GM23338 (cell line): ENCODE data around the gene PLEKHG2. TPM values are rescaled to one million over a fixed set of nuclear protein-coding genes. Genes with fewer than 3 reads are reported as not detected.

ENCODE experiments used
- ATAC-seq: fragments of 200-7000 bp; cut with Tn5 transposase; 3 replicates; pipeline ENCODE4 v1.9.1; 2020
- DNase-seq: peaks from one replicate; pipeline ENCODE4 v3.0.0-alpha.2; 2015; ENCODE audit warnings: low spot score
- H2AFZ ChIP-seq: fragments of 200-600 bp; sonication (generic); 2 replicates; pipeline ENCODE4 v1.8.0; 2016; ENCODE audit warnings: antibody characterized with exemption, mild to moderate bottlenecking, moderate library complexity
- H3F3A ChIP-seq: fragments of 200-600 bp; sonication (generic); replicated peaks from 2 replicates; pipeline ENCODE4 v1.8.0; 2017; ENCODE audit warnings: antibody characterized with exemption, mixed run types, low read depth
- H3K27ac ChIP-seq: fragments of 200-600 bp; sonication (generic); 2 replicates; pipeline ENCODE4 v1.6.1; 2016; ENCODE audit warnings: low read depth
- H3K27me3 ChIP-seq: fragments of 200-600 bp; sonication (generic); 2 replicates; pipeline ENCODE4 v1.8.0; 2016; ENCODE audit warnings: mild to moderate bottlenecking, mixed run types, moderate library complexity; ENCODE audit not compliant: insufficient read depth
- H3K36me3 ChIP-seq: fragments of 200-600 bp; sonication (generic); 2 replicates; pipeline ENCODE4 v1.8.0; 2016; ENCODE audit warnings: mild to moderate bottlenecking; ENCODE audit not compliant: insufficient read depth
- H3K4me1 ChIP-seq: fragments of 200-600 bp; sonication (generic); 2 replicates; pipeline ENCODE4 v1.8.0; 2016; ENCODE audit warnings: mild to moderate bottlenecking, moderate library complexity; ENCODE audit not compliant: insufficient read depth
- H3K4me2 ChIP-seq: fragments of 200-600 bp; sonication (generic); 2 replicates; pipeline ENCODE4 v1.7.1; 2017; ENCODE audit warnings: mixed run types
- H3K4me3 ChIP-seq: fragments of 200-600 bp; sonication (generic); 2 replicates; pipeline ENCODE4 v1.6.1; 2016; ENCODE audit warnings: mixed run types
- H3K79me2 ChIP-seq: fragments of 200-600 bp; sonication (generic); replicated peaks from 2 replicates; pipeline ENCODE4 v1.8.0; 2017; ENCODE audit warnings: mild to moderate bottlenecking; ENCODE audit not compliant: insufficient read depth
- H3K9me2 ChIP-seq: fragments of 200-600 bp; sonication (generic); 2 replicates; pipeline ENCODE4 v1.8.0; 2017; ENCODE audit not compliant: insufficient read depth
- H4K20me1 ChIP-seq: fragments of 200-600 bp; sonication (generic); replicated peaks from 2 replicates; pipeline ENCODE4 v1.8.0; 2017; ENCODE audit warnings: mild to moderate bottlenecking; ENCODE audit not compliant: insufficient read depth
- H3K27ac Mint-ChIP-seq: 2 replicates; pipeline ENCODE4 v1.8.0; 2020; ENCODE audit warnings: inconsistent platforms, mild to moderate bottlenecking, moderate library complexity, mixed read lengths
- H3K27me3 Mint-ChIP-seq: 3 replicates; pipeline ENCODE4 v1.8.0; 2022; ENCODE audit warnings: low read depth, mild to moderate bottlenecking, moderate library complexity, mixed read lengths, inconsistent platforms; ENCODE audit not compliant: insufficient read depth, poor library complexity
- H3K36me3 Mint-ChIP-seq: 3 replicates; pipeline ENCODE4 v1.8.0; 2021; ENCODE audit warnings: low read depth, mild to moderate bottlenecking, inconsistent platforms, moderate library complexity, mixed read lengths
- H3K4me1 Mint-ChIP-seq: 3 replicates; pipeline ENCODE4 v1.8.0; 2020; ENCODE audit warnings: mild to moderate bottlenecking, inconsistent platforms, mixed read lengths
- H3K4me3 Mint-ChIP-seq: 3 replicates; pipeline ENCODE4 v1.8.0; 2021; ENCODE audit warnings: moderate library complexity, mild to moderate bottlenecking, inconsistent platforms, mixed read lengths
- H3K9me3 Mint-ChIP-seq: 3 replicates; pipeline ENCODE4 v1.8.0; 2020; ENCODE audit warnings: moderate library complexity, mild to moderate bottlenecking, inconsistent platforms, mixed read lengths
- CREB1 ChIP-seq: fragments of 250-450 bp; sonication (Bioruptor Pico); IDR thresholded peaks from 2 replicates; pipeline ENCODE4 v1.5.0; 2020; ENCODE audit warnings: low read depth, mild to moderate bottlenecking, moderate library complexity
- CTCF ChIP-seq, 2 experiments: fragments of 200-600 bp in 1 of 2; sonication (generic) in 1 of 2; conservative IDR thresholded peaks; 2 replicates each; pipeline versions ENCODE4 v1.5.1 to v1.6.1; 2016 to 2017; ENCODE audit warnings: antibody characterized with exemption in 2 of 2, low read depth in 2 of 2, mild to moderate bottlenecking in 2 of 2, moderate library complexity in 1 of 2
- ETS1 ChIP-seq: IDR thresholded peaks from 2 replicates; pipeline ENCODE4 v1.6.1; 2016; ENCODE audit warnings: antibody characterized with exemption
- EZH2 ChIP-seq: fragments of 200-600 bp; sonication (generic); IDR thresholded peaks from one replicate; pipeline ENCODE4 v1.8.0; 2017; ENCODE audit warnings: antibody characterized with exemption, mild to moderate bottlenecking, low read depth; ENCODE audit not compliant: unreplicated experiment
- EZH2phosphoT487 ChIP-seq: fragments of 200-600 bp; sonication (generic); IDR thresholded peaks from one replicate; pipeline ENCODE4 v1.8.1; 2018; ENCODE audit warnings: antibody characterized with exemption; ENCODE audit not compliant: unreplicated experiment
- JUNB ChIP-seq: IDR thresholded peaks from one replicate; pipeline ENCODE4 v1.6.1; 2016; ENCODE audit warnings: antibody characterized with exemption; ENCODE audit not compliant: unreplicated experiment
- NANOG ChIP-seq: IDR thresholded peaks from 2 replicates; pipeline ENCODE4 v1.6.1; 2016; ENCODE audit warnings: antibody characterized with exemption, borderline replicate concordance
- POLR2AphosphoS5 ChIP-seq: IDR thresholded peaks from 2 replicates; pipeline ENCODE4 v1.6.1; 2016; ENCODE audit warnings: antibody characterized with exemption, low read depth
- REST ChIP-seq: IDR thresholded peaks from one replicate; pipeline ENCODE4 v1.6.1; 2018; ENCODE audit warnings: antibody characterized with exemption; ENCODE audit not compliant: unreplicated experiment
- STAT1 ChIP-seq: IDR thresholded peaks from one replicate; pipeline ENCODE4 v1.6.1; 2016; ENCODE audit warnings: antibody characterized with exemption; ENCODE audit not compliant: unreplicated experiment
- ZNF114 ChIP-seq: fragments of 250-450 bp; sonication (Bioruptor Pico); IDR thresholded peaks from 2 replicates; pipeline ENCODE4 v1.5.0; 2020; ENCODE audit warnings: mild to moderate bottlenecking, moderate library complexity
- ZNF331 ChIP-seq: fragments of 250-450 bp; sonication (Bioruptor Pico); IDR thresholded peaks from 2 replicates; pipeline ENCODE4 v1.5.0; 2020; ENCODE audit warnings: low read depth, mild to moderate bottlenecking, moderate library complexity
- ZNF462 ChIP-seq: fragments of 250-450 bp; sonication (Bioruptor Pico); IDR thresholded peaks from 2 replicates; pipeline ENCODE4 v1.5.0; 2020; ENCODE audit warnings: mild to moderate bottlenecking, moderate library complexity
- polyA plus RNA-seq: library from polyadenylated mRNA; unstranded; fragments of >200 nt; fragmentation: Nextera tagmentation; extraction: Ambion mirVana; gene quantifications from 2 replicates; pipeline ENCODE4 v1.2.1, GENCODE V29; 2016
- total RNA-seq: library from RNA; depleted of rRNA; stranded (reverse); fragments of >200 nt; shearing (Covaris generic); gene quantifications from 2 replicates; pipeline ENCODE4 v1.2.3, GENCODE V29; 2014

Gene PLEKHG2
- total and polyA plus RNA-seq, 2 experiments from 2014 or later = 15.5 to 41.3 TPM

- H3K4me2 ChIP-seq = no peak overlapping the region
- Mint-ChIP-seq H3K27me3 (peaks cover 2% of the 10 kb centered on the region), H3K4me3 (no peak overlapping the region), H3K36me3 (peaks cover 70% of the 10 kb centered on the region), H3K9me3 (no peaks in the 10 kb centered on the region), H3K4me1 (no peaks in the 10 kb centered on the region), H3K27ac (no peak overlapping the region; the same call in 1 of the 2 replicates)
- H3K4me3 ChIP-seq = no peak overlapping the region
- H2AFZ ChIP-seq = no peak overlapping the region
- no peak overlapping the region for H3K27ac ChIP-seq
- no peaks in the 10 kb centered on the region for H3K9me2 ChIP-seq
- H4K20me1 ChIP-seq = peaks cover 13% of the 10 kb centered on the region
- H3K4me1 ChIP-seq = no peaks in the 10 kb centered on the region
- ATAC-seq (no peak), DNase-seq (no peak)
- TF ChIP-seq ZNF462 (CRISPR knock-in tag) (no peak), ZNF331 (no peak), ETS1 (no peak), JUNB (no peak), CTCF (conservative IDR thresholded peaks at IDR 0.05; ENCODE audit: low read depth in 2 of 2) (no peak), STAT1 (no peak), CREB1 (CRISPR knock-in tag) (no peak), ZNF114 (CRISPR knock-in tag) (no peak), EZH2phosphoT487 (no peak), REST (no peak), NANOG (no peak), POLR2AphosphoS5 (no peak), EZH2 (no peak)
- no peaks in the 10 kb centered on the region for H3K27me3 ChIP-seq
- H3K36me3 ChIP-seq = peaks cover 29% of the 10 kb centered on the region
- H3K79me2 ChIP-seq = no peaks in the 10 kb centered on the region
- no peaks in the 10 kb centered on the region for H3F3A ChIP-seq
These were observed 34.8 kb upstream of the PLEKHG2 start for GRCh38 chr19:39377373-39378362.
